HFF-Myc (cell line): ENCODE measurements around the gene PNPLA1.

Experiments used
- DNase-seq: peaks from one replicate; pipeline ENCODE4 v3.0.0-alpha.2; 2011; ENCODE audit warnings: low read depth; ENCODE audit errors: extremely low read depth
- H3K4me3 ChIP-seq: replicated peaks from 2 replicates; pipeline ENCODE4 v1.5.1; 2011; ENCODE audit warnings: low read depth, mild to moderate bottlenecking, control low read depth, low read length
- CTCF ChIP-seq: IDR thresholded peaks from 2 replicates; pipeline ENCODE4 v1.5.1; 2012; ENCODE audit warnings: mild to moderate bottlenecking, low read depth, low read length, control low read depth; ENCODE audit errors: missing control alignments

The PNPLA1 gene

GRCh38 chr6:36289281-36289878 lies 19.5 kb downstream of the PNPLA1 start:
- no peak for DNase-seq
- TF ChIP-seq CTCF = no peak

GRCh38 chr6:36290668-36291620 lies 21.1 kb downstream of the PNPLA1 start:
- no peak for TF ChIP-seq CTCF
- no peak overlapping the region for H3K4me3 ChIP-seq
- DNase-seq = no peak

More at GRCh38 chr6:36289281-36289878, 19.5 kb downstream of the PNPLA1 start:
- no peak overlapping the region for H3K4me3 ChIP-seq

GRCh38 chr6:36292170-36292569 lies 22.3 kb downstream of the PNPLA1 start:
- H3K4me3 ChIP-seq = no peak overlapping the region
- no peak for TF ChIP-seq CTCF
- DNase-seq = no peak

- DNase-seq = no peak
- no peak for TF ChIP-seq CTCF
- no peak overlapping the region for H3K4me3 ChIP-seq
Observed at GRCh38 chr6:36296240-36296639, 26.4 kb downstream of the PNPLA1 start.

GRCh38 chr6:36297051-36297450 lies 27.2 kb downstream of the PNPLA1 start:
- DNase-seq = no peak
- H3K4me3 ChIP-seq = no peak overlapping the region
- TF ChIP-seq CTCF = no peak

- H3K4me3 ChIP-seq = no peak overlapping the region
- no peak for DNase-seq
- TF ChIP-seq CTCF = no peak
Observed at GRCh38 chr6:36297511-36297910, 27.7 kb downstream of the PNPLA1 start.
